Stomach (tissue), 9 donors: Measurements from ENCODE around the gene ATP5PD. TPM values are rescaled to one million over a fixed set of nuclear protein-coding genes. Genes with fewer than 3 reads are reported as not detected.
A peak's percentile ranks its signal among the peaks of the same experiment; 100 is the strongest.
"Not testable (repeated sequence)": the region's sequence is repeated elsewhere in the genome, so short reads cannot be mapped to it uniquely, and the experiment has no call there.

Source experiments
- DNase-seq, 2 donors: peaks; one replicate each; pipeline versions ENCODE4 v3.0.0 to v3.0.0-alpha.2; 2013 to 2019
- H3K27ac ChIP-seq, 5 donors: fragments of 200-600 bp in 4 of 5; sonication (generic) in 4 of 5; one replicate each; pipeline ENCODE4 v1.5.1; 2013 to 2019; ENCODE audit warnings: mild to moderate bottlenecking in 1 of 5, moderate library complexity in 1 of 5
- H3K27me3 ChIP-seq, 3 donors: fragments of 200-600 bp; sonication (generic); one replicate each; pipeline ENCODE4 v1.5.1; 2017 to 2019; ENCODE audit warnings: mixed run types in 1 of 3
- H3K36me3 ChIP-seq, 4 donors: fragments of 200-600 bp; sonication (generic); 1 replicate in 3 of 4; 2 replicates in 1 of 4; pipeline ENCODE4 v1.5.1; 2016 to 2019
- H3K4me1 ChIP-seq, 4 donors: fragments of 200-600 bp; sonication (generic); one replicate each; pipeline ENCODE4 v1.5.1; 2016 to 2019
- H3K4me3 ChIP-seq, 4 donors: fragments of 200-600 bp; sonication (generic) in 3 of 4; one replicate each; pipeline ENCODE4 v1.5.1; 2016 to 2019; ENCODE audit warnings: mild to moderate bottlenecking in 1 of 4
- H3K9me3 ChIP-seq, 4 donors: fragments of 200-600 bp; sonication (generic); one replicate each; pipeline ENCODE4 v1.5.1; 2016 to 2019
- EP300 ChIP-seq: sonication (generic); formaldehyde crosslinking; IDR thresholded peaks from one replicate; pipeline ENCODE4 v1.6.1; 2017; ENCODE audit warnings: antibody characterized with exemption
- POLR2A ChIP-seq, 4 donors: fragments of 450-650 bp; IDR thresholded peaks; one replicate each; pipeline ENCODE4 v1.6.1; 2016; ENCODE audit warnings: antibody characterized with exemption in 4 of 4, control low read depth in 2 of 4, mild to moderate bottlenecking in 1 of 4, moderate library complexity in 1 of 4
- POLR2AphosphoS5 ChIP-seq, 3 donors: sonication (generic); formaldehyde crosslinking; IDR thresholded peaks; one replicate each; pipeline ENCODE4 v1.6.1; 2016; ENCODE audit warnings: antibody characterized with exemption in 3 of 3
- WGBS, 5 donors: extraction: QIAGEN DNeasy Blood & Tissue Kit in 3 of 5; methylation state at CpG; one replicate each; pipeline versions ENCODE4 v1.1.5 to v1.1.7; 2013 to 2018; 5-methylcytosine and 5-hydroxymethylcytosine counted together
- intact Hi-C: fragments of 100-400 bp; cut with DNase I; formaldehyde crosslinking; loops from one replicate; pipeline ENCODE4 v1.15.1; 2023; ENCODE audit warnings: low total_unique reads
- polyA plus RNA-seq, 3 donors: library from polyadenylated mRNA; stranded (reverse); fragments of 200-250 nt; gene quantifications; one replicate each; pipeline ENCODE4 v1.2.3, GENCODE V29; 2013
- total RNA-seq, 5 donors: library from RNA; depleted of rRNA; stranded (reverse); fragments of >200 nt; gene quantifications; one replicate each; pipeline versions ENCODE4 v1.1.0 to v1.2.3, GENCODE V29; 2014 to 2016
- TF ChIP-seq, protein P1 (sequence below), 7 experiments: fragments of 450-650 bp in 4 of 7; fragments of 200-600 bp in 3 of 7; sonication (generic) in 3 of 7; IDR thresholded peaks; one replicate each; pipeline ENCODE4 v1.5.1; 2016 to 2019; ENCODE audit warnings: antibody characterized with exemption in 7 of 7, control low read depth in 2 of 7, mild to moderate bottlenecking in 1 of 7
- donor health status: healthy with polysubstance abuse.
- donor health status: Bipolar disorder and iron deficiency.
- donor health status: healthy.

ATP5PD gene
- total and polyA plus RNA-seq, 8 donors, result 77.0 to 681 (median 286) TPM

DNA sequence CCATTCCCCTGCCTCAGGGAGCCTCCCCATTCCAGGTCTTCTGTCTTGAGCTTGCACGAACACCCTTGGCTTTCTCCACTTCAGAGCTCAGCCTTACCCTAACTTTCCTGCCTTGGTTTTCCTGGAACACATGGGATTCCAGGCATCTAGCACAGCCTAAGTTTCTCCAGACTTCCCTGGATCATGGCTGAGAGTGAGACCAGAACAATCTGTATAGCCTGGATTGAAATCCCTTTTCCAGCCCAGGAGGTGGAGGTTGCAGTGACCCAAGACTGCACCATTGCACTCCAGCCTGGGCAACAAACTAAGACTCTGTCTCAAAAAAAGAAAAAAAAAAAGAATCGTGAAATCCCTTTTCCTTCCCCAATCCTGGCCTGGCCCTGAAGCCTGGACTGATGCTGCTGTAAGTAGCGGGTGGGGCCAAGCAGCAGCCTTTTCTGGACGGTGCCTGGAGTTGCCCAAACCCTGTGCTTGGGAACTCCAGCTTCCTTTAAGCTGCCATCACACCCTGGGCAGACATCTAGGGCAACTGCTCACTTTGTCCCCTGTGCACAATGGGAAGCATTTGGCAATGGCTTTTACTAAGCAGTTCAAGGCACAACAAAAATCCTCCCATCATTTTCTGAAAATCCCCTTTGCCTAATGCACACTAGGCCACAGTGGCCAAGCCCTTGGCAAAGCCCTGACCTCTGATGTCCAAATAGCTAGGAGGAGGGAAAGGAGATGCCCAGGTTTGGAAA, 29.0 kb upstream of the ATP5PD start:
- intact Hi-C loops, result no loop called here

DNA sequence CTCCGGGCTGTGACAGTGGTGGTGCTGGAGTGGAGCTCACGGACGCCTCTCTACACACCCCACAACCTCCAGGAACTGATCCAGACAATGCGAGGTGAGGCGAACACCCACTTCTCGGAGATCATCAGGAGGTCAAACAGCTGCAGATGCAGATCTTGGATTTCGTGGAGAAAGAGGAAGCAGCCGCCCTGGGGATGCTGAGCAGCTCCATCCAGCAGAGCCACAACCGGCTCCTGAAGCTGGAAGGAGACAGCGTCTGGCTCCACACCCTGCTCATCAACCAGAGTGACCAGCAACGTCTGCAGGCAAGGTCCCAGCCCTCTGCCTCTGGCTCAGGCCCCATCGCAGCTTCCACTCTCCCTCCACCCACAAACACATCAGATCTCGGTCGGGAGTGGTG, 27.8 kb upstream of the ATP5PD start:
- WGBS, 5 donors, result 71 to 92% (median 87%) methylated on average over 12 to 14 of the region's 14 CpGs
- Histone ChIP-seq H3K9me3 (no peaks in the 10 kb centered on the region), H3K27me3 (no peaks in the 10 kb centered on the region), H3K36me3 (no peaks in the 10 kb centered on the region), H3K4me3 (no peak overlapping the region), H3K27ac (no peak overlapping the region), H3K4me1 (peaks cover 25 to 30% (median 27%) of the 10 kb centered on the region in 4 donors)
- intact Hi-C loops, result no loop called here
- TF ChIP-seq POLR2AphosphoS5 (IDR thresholded peaks at IDR 0.05) (no peak), EP300 (no peak), POLR2A (IDR thresholded peaks at IDR 0.05) (no peak)
- TF ChIP-seq, protein P1, sequence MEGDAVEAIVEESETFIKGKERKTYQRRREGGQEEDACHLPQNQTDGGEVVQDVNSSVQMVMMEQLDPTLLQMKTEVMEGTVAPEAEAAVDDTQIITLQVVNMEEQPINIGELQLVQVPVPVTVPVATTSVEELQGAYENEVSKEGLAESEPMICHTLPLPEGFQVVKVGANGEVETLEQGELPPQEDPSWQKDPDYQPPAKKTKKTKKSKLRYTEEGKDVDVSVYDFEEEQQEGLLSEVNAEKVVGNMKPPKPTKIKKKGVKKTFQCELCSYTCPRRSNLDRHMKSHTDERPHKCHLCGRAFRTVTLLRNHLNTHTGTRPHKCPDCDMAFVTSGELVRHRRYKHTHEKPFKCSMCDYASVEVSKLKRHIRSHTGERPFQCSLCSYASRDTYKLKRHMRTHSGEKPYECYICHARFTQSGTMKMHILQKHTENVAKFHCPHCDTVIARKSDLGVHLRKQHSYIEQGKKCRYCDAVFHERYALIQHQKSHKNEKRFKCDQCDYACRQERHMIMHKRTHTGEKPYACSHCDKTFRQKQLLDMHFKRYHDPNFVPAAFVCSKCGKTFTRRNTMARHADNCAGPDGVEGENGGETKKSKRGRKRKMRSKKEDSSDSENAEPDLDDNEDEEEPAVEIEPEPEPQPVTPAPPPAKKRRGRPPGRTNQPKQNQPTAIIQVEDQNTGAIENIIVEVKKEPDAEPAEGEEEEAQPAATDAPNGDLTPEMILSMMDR (IDR thresholded peaks at IDR 0.05), result no peak
- DNase-seq, result no peak

More for the DNA sequence above, 29.0 kb upstream of the ATP5PD start:
- Histone ChIP-seq H3K4me3 (no peak overlapping the region), H3K9me3 (no peaks in the 10 kb centered on the region), H3K27me3 (no peaks in the 10 kb centered on the region), H3K27ac (peak overlapping the region in 1 of 5 donors; percentile 87), H3K36me3 (no peaks in the 10 kb centered on the region), H3K4me1 (peaks cover 25 to 37% (median 29%) of the 10 kb centered on the region in 4 donors)
- WGBS, 5 donors, result 49 to 75% (median 68%) methylated on average over 4 of the region's 4 CpGs
- DNase-seq, result no peak
- TF ChIP-seq, protein P1 (IDR thresholded peaks at IDR 0.05), result no peak
- TF ChIP-seq POLR2A (IDR thresholded peaks at IDR 0.05) (no peak), POLR2AphosphoS5 (IDR thresholded peaks at IDR 0.05) (no peak)

DNA sequence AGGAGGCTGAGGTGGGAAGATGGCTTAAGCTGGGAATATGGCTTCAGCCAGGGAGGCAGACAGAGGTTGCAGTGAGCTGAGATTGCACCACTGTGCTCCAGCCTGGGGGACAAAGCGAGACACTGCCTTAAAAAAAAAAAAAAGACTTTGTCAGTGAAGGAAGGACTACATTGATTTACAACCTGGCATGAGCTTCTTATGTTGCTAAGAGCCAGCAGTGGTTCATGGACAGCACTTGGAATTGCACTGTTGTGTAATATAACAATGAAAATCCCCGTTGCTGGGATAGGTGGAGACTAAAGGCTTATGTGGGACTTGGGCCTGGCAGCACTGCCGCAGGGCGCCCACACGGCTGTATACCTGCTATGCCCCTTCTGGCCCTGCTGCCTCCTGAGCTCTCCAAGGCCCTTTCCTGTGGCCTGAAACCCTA, 26.9 kb upstream of the ATP5PD start:
- DNase-seq, result no peak
- intact Hi-C loops, result no loop called here
- TF ChIP-seq, protein P1 (IDR thresholded peaks at IDR 0.05), result no peak
- no peak for TF ChIP-seq EP300
- no peak for TF ChIP-seq POLR2A (IDR thresholded peaks at IDR 0.05)
- TF ChIP-seq POLR2AphosphoS5 (IDR thresholded peaks at IDR 0.05), result no peak
- Histone ChIP-seq H3K9me3 (no peaks in the 10 kb centered on the region), H3K27ac (no peak overlapping the region), H3K4me1 (peaks cover 18 to 21% (median 20%) of the 10 kb centered on the region in 4 donors), H3K27me3 (no peaks in the 10 kb centered on the region), H3K36me3 (no peaks in the 10 kb centered on the region), H3K4me3 (no peak overlapping the region)
- 70 to 84% (median 77%) methylated on average over 5 of the region's 5 CpGs for WGBS, 5 donors

DNA sequence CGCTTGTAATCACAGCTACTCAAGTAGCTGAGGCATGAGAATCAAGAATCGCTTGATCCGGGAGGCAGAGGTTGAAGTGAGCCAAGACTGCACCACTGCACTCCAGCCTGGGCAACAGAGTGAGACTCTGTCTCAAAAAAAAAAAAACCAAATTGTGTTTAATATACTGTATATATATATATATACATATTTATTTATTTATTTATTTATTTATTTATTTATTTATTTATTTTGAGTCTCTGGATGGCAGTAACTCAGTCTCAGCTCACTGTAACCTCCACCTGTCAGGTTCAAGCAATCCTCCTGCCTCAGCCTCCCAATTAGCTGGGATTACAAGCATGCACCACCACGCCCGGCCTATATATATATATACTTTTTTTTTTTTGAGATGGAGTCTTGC, 26.1 kb upstream of the ATP5PD start:
- WGBS, 5 donors, result 93 to 97% (median 96%) methylated on average over 5 of the region's 5 CpGs
- H3K27ac ChIP-seq, intact Hi-C loops: not testable (repeated sequence)

DNA sequence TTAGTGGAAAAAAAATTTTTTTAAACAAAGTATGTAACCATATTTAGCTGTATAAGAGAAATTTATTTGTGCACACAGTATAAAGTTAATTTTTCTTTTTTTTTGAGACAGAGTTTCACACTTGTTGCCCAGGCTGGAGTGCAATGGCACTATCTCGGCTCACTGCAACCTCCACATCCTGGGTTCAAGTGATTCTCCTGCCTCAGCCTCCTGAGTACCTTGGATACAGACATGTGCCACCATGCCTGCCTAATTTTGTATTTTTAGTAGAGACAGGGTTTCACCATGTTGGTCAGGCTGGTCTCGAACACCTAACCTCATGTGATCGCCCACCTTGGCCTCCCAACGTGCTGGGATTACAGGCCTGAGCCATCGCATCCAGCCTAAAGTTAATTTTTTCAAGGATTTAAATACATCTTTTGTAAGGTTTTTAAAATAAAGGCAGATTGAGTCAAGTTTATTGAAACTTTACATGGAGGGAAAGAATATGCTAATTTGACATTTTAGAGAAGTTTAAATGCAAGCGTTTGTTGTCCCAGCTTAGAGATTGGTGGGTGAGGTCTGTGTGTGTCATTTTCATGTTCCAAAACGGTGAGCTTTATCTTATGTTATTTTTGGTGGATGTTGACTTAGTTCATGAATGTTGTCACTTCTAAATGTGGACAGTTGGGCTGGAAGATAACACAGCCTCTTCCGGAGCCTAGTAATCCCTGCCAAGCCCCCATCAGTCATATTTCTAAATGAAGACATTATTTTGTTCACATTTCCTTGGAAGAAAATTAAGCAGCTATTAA, 24.9 kb upstream of the ATP5PD start:
- H3K27me3 ChIP-seq, H3K9me3 ChIP-seq, DNase-seq, intact Hi-C loops, H3K36me3 ChIP-seq, H3K4me3 ChIP-seq, H3K4me1 ChIP-seq, H3K27ac ChIP-seq: not testable (repeated sequence)
- WGBS, 5 donors, result 77 to 87% (median 79%) methylated on average over 8 of the region's 8 CpGs

More for the DNA sequence above, 26.1 kb upstream of the ATP5PD start:
- not testable (repeated sequence) for H3K36me3 ChIP-seq, DNase-seq, H3K27me3 ChIP-seq, H3K4me3 ChIP-seq, H3K9me3 ChIP-seq
- H3K4me1 ChIP-seq, result peaks cover 11 to 14% (median 12%) of the 10 kb centered on the region in 4 donors
